GM18511 (cell line): ENCODE measurements around the gene SP3.

Experiments
- ATAC-seq: cut with Tn5 transposase; IDR thresholded peaks from one replicate; pipeline ENCODE4 v1.9.1; 2021; ENCODE audit warnings: mild to moderate bottlenecking, moderate library complexity; ENCODE audit not compliant: unreplicated experiment

The SP3 gene

DNA sequence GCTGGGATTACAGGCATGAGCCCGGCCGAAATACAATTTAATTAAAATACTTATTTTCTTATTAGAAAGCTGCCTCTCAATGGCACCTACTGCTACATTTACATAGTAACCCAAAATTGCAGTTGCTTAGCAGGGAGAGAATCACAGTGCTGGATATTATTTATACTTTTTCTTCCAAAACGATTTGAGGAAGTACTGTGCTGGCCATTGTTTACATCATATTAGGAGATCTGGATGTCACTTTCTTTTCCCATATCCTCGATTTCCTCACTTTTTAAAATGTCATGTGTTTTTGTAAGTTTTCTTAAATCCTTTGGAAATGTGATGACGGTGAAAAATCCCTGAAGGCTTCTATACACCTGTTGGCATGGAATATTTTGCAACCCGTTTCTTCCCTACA lies 3.4 kb upstream of the SP3 start:
- ATAC-seq: no peak

DNA sequence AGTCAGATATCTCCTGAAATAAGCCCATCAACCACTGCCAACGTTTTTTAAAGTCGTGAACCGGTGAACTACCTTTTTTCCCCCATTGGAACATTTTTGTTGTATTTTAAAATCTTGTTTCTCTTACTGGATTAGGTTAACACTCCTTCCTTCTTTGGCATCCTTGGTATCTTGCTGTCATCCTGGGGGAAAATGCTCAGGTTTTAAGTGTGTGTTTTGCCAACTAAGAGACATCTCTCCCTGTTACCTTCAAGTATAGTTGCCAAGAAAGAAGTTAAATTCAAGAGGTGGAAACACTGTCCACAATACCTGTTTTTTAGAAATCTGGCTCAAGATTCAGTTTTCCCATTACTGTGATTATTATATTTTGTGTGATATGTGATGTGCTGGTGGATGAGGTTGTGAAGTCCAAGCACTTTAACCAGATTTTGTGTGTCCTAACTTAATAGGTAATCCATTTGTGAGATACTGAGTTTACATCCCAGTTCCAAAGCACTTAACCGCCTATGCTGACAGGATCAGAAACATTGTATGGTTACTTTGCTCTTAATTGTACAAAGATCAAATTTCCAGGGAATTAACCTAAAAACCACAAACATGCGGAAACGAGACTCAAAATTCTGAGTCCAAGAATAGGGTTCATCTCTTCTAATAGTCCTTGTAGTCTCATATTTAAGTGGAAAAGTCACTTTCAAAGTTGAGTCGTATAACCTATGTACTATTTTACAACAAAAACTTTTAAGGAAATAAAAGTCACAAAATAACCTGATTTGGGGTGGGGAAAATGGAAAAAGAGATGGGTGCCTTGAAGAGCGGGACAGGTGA lies 1.3 kb upstream of the SP3 start:
- ATAC-seq: no peak

DNA sequence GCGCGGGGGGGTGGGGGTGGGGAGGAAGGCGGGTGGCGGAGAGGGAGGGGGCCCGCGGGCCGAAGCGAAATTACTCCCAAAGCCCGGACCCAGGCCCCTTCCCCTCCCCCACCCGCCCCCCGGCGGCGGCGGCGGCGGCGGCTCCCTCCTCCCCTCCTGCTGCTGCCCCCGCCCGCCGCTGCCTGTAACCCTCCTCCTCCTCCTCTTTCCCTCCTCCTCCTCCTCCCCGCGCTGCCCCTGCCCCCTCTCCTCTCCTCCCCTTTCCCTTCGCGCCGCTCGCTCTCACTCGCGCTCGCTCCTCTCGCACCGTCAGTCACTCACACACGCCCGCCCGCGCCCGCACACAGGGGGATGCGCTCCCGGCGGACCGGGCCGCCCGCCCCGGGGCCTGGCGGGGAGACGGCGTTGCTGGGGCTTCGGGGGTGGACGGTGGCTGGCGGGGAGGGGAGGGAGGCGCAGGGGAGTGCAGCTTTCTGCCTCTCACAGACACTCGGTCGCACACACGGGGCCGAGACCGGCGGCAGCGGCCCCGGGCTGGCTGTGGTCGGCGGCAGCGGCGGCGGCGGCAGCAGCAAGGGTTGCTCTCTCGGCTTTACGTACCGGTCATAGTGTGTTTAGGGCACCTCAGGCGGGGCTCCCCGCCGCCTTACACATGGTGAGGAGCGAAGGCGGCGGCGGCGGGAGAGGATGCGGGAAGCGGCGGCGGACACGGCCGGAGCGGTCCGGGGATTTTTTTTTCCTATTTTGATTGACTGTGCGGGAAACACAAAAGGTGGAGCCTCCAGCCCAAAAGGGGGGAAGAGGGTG lies 405 bp downstream of the SP3 start:
- ATAC-seq: peak; percentile 38

DNA sequence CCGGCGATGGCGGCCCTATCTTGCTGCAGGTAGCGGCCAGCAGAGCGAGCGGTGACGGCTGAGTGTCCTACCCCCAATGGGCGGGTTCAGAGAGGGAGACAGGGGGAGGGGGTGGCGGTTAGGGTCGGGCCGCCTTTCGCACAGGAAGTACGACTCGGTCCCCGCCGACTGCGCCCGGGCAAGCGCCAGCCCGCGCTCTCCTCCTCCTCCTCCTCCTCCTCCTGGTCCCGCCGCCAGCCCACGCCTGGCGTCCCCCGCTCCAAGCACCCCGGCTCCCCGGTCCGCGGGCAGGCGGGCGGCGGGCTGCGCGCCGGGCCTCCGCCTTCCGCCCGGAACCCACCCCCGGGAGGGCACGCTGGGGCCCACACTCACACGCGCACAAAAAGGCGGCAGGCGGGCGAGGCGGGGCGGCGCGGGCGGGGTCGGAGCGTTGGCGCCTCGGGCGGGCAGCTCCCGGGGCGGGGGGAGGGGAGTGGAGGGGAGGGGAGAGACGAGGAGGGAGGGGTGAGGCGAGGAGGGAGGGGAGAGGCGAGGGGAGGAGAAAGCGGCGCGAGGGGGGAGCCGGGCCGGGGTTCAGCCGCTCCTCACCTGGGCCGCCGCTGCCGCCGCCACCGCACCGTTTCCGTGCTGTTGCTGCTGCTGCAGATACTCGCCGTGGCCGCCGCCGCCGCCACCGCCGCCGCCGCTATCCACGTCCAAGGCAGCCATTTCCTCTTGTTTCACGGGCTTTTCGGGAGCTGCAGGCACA lies 1.2 kb downstream of the SP3 start:
- ATAC-seq: peak; percentile 57

DNA sequence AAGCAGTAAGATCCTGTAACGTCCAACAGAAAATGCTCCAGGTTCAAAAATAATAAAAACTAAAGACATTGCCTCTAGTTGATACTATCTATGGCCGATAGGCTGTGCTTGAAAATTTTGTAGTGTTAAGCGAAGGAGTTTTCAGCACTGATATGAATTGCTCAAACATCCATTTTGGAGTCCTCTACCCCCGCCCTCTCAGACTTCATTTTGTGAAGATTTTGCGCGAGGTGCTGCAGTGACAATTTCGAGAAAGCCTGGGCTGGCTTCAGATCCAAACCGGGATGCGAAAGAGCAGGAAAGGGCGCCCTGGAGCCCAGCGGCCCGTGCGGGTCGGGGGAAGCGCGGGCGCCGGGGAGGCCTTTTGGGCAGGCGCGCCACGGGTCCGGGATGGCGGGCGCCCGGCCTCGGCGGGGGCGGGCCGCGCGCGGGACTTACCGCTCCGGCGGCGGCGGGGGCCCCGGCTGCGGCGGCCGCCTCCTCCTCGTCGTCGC lies 1.8 kb downstream of the SP3 start:
- peak; percentile 26 for ATAC-seq

DNA sequence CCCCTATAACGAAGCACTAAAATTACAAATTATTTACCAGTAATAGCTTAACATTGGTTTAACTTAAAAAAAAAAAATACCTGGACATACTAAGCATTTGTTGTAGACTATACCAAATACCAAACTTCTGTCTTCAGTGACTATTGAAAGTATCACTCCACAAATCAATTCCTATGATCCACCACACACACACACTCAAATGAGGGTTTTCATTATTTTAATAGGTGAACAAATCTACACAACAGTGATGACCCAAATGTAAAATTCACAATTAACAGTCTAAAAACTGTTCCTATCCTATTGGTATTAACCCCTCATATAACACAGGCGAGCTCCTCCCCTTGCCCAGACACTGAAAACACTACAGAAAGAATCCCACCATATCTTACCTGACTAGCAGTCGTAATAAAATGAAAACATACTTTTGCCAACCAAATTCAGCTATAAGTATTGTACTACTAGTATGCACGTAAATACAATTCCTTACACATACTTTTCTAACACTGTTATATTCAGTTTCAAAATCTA lies 2.5 kb downstream of the SP3 start:
- no peak for ATAC-seq

DNA sequence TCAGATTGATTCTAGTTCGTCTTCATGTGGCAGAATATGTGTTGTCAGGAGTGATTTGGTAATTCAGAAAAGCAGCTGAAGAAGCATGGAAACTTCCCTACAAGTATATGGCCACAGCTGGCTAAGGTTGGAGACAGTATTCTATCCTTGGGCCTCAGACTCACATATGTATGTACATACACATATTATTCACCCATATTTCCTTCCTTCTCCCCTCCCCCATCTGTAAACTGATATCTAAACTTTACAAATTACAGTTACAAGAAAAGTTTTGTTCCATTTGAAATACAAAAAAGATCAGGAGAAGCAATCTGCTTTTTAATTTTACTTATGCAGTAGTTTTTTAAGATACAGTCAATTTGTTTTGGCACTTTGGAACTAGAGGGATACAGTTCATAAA lies 3.1 kb downstream of the SP3 start:
- ATAC-seq: no peak

DNA sequence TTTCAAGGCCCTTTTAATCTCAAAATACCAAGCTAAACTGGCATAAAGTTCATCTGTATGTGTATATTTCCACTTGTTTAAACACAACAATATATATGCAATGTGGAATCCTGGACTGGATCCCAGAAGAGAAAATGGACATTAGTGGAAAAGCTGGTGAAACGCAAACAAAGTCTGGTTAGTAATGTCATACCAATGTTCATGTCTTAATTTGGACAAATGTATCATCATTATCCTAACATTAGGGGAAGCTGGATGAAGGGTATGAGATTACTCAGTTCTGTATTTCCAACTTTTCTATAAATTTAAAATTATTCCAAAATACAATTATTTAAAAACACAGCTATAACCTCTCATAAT lies 3.8 kb downstream of the SP3 start:
- ATAC-seq: no peak

DNA sequence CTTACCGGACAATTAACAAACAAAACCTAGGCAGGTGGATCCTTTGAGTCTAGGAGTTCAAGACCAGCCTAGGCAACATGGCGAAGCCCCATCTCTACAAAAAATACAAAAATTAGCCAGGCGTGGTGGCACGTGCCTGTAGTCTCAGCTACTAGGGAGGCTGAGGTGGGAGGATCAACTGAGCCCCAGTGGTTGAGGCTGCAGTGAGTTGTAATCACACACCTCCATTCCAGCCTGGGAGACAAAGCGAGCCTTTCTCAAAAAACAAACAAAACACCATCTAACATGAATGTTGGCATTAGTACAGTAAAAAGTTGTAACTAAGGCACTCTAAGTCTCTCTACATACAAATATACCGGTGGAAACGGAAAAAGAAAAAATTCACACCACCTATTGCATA lies 5.3 kb downstream of the SP3 start:
- ATAC-seq: no peak

DNA sequence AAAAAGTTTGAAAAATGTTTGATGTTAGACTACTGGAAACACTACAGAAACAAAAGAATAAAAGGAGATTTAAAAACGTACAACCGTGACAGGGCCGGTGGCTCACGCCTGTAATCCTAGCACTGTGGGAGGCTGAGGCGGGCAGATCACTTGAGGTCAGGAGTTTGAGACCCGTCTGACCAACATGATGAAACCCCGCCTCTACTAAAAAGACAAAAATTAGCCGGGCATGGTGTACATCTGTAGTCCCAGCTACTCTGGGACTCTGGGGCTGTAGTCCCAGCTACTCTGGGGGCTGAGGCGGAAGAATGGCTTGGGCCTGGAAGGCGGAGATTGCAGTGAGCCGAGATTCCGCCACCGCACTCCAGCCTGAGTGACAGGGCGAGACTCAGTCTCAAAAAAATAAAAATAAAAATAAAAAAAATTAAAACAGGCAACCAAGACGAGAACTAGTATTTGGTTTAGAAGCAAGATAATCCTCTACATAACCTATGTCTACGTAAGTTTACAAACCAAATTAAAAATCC lies 5.8 kb downstream of the SP3 start:
- ATAC-seq: no peak

DNA sequence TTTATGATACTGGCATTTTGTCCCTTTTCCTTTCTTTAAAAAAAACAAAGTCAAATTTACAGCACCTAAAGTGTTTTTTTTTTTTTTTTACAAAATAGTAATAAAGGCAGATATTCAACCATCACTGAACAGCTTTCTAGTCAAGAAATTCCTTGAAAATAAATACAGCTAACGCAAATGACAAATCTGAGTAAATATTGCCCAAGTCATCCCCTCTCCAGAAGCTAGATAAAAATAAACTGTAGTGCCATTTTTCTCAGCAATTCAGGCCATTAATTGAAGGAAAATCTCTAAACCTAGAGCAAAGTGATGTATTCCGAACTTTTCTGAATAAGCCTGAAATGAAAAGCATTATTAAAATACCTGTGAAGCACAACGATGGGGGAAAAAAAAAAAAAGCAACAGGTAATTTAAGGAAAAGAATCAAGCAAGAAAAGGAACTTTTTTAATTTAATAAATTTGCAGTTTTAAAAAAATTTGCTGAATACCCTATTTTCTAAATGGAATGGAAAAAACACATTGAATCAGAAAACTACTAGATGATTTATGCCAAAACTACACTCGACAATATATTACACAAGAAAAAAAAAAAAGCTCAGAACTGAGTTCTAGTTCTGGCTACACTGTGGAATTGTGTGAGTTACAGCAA lies 6.9 kb downstream of the SP3 start:
- no peak for ATAC-seq

DNA sequence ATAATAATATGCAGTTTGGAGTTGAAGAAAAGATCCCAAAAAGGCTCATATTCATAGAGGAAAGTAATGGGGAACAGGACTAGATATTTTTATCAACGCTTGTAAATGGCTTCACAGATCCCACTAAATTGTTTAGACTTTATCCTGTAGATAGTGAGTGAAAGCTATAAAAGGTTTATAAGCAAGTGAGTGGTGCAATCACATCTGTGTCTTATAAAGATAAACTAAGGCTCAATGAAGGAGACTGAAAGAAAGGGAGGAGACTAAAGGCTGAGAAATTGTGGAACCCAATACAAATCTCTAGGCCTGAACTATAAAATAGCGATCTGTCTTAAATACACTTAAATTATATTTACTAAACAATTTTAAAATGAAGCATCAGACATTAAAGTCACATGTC lies 7.7 kb downstream of the SP3 start:
- no peak for ATAC-seq

DNA sequence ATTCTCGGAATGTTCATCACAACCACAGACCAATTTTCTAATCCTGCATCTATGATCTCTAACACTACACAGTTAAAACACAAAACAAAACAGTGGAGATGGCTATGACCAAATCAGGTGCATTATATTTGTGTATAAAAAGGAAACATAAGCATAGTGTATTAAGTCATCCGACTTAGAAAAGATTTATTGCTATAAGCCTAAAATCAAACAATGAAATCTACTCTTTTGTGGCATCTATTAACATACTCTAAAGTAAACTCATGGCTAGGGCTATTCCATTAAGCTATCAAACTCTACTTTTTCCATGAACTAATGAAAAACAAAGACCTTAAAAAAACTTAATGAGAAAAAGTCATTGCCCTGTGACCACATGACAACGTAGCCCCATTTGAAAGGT lies 8.7 kb downstream of the SP3 start:
- ATAC-seq: no peak

DNA sequence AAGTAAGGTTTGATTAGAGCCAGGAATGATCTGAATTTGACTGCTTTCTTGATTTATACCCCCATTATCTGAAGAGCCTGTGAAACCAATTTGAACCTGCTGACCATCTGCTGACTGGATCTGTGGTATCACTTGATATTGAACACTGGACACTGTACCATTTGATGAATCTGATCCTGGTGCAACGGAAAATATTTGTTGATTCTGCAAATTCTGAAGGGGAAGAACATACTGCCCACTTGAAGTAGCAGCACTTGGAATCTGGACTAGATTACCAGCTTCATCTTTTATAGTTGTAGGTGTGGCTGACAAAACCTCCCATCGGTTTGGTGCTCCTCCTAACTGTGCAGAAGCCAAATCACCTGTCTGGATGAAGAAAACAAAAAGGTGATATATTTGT lies 9.3 kb downstream of the SP3 start:
- ATAC-seq: no peak

DNA sequence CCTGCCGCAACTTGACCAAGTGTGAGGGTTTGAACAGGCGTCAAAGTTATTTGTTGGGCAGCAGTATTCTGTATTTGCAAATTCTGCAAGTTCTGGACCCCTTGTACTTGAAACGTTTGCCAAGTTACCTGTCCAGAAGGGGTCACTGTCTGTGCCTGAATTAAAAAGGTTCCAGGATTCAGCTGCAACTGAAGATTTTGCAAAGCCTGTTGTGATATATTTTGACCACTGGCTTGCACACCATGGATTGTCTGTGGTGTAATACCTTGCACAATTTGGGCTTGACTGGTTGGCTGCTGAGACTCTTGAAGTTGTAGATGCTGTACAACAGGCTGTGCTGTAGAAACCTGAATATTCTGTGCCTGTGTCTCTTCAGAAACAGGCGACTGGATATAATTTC lies 10.2 kb downstream of the SP3 start:
- no peak for ATAC-seq

DNA sequence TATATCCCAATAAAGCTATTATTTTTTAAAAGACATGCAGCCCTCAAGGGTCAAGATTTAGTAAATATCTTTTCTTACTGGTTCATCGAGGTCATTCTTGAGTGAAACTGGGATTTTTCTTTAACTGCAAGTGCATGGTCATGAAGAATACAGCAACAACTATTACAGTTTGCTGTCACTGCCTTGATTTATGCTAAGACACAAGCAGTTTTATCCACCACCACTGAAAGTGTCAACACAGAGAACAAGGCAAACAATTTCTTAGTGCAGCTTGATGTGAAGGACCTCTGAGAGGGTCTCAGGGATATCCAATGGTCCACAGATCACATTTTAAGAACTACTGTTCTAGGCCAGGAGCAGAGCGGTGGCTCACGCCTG lies 12.1 kb downstream of the SP3 start:
- ATAC-seq: no peak

DNA sequence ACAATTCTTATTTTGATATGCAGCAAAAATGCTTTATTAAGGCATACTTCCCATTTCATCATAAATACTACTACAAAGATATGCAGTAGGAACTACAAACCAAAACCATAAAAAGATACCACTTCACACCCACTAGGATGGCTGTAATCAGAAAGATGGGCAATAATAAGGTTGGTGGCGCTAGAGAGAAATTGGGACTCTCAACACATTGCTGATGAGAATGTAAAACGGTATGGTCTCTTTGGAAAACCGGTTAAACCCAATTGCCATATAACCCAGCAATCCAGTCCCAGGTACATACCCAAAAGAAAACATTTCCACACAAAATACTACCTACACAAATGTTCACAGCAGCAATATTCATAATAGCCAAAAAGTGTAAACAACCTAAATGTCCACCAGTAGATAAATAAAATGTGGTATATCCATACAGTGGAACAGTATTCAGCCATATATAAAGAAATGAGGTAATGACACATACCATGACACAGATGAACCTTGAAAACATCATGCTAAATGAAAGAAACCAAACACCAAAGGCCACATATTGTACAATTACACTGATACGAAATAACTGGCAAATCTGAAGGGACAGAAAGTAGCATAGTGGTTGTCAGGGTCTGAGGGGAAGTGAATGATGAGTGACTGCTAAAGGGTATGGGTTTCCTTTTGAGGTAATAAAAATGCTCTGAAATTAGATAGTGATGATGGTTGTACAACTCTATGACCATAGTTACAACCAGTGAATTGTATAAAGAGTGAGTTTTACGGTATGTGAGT lies 12.7 kb downstream of the SP3 start:
- no peak for ATAC-seq

DNA sequence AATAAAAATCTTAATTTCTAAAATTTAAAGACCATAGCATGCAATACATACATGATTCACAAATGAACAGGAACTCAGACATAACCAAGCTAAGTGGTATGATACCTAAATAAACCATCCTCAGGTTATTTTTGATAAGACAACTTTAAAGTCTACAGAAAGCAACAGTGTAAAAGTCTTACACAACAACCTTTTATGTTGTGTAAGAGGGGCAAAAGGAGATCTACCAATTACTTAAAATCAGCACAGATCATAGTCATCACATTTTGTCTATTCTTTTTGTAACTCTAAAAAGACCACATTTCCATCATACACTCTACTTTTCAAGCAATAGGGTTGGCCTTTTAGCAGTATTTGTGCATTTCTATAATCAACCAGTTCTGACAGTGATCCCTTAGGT lies 16.3 kb downstream of the SP3 start:
- no peak for ATAC-seq

DNA sequence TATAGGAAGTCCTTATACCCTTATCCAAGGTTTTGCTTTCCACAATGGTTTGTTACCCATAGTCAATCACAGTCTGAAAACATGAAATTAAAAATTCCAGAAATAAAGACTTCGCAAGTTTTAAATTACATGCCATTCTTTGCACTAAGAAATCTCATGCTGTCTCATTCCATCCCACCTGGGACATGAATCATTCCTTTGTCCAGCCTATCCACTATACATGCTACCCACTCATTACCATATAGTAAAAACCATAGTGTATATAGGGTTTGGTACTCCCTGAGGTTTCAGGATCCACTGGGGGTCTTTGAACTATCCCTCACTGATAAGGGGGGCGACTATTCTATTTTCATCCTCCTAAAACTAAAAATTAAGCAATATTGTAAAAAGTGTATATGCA lies 17.0 kb downstream of the SP3 start:
- ATAC-seq: no peak

DNA sequence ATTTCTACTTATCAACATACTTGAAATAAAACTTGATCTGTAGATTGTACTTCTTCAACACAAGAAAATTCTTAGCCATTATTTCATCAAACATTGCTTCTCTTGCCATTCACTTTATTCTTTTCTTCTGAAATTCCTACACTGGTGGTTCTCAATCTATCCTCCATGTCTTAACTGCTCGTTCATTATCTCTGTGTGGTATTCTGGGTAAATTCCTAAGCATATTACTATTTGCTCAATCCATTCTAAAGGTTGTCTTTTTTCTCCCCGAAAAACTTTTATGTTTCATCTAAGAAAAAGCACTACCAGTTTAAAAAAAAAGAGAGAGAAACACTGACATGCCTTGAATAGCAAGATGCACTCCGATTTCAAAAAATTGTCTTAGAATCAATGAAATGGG lies 18.0 kb downstream of the SP3 start:
- ATAC-seq: no peak
